ENCODE measurements around the gene ANKRD11.

The ANKRD11 gene

GRCh38 chr16:89531821-89532526 lies 41.6 kb upstream of the ANKRD11 start:
- DNase-seq (ENCODE audit: low read depth), result no peak
- H3K4me3 ChIP-seq (ENCODE audit: low read depth, low read length), result no peak overlapping the region
- no peak for TF ChIP-seq CTCF (conservative IDR thresholded peaks at IDR 0.05; ENCODE audit: low read depth, low read length)

- H3K4me3 ChIP-seq (ENCODE audit: low read depth, low read length), result no peak overlapping the region
- no peak for DNase-seq (ENCODE audit: low read depth)
- no peak for TF ChIP-seq CTCF (conservative IDR thresholded peaks at IDR 0.05; ENCODE audit: low read depth, low read length)
Measured at GRCh38 chr16:89530401-89531381, 40.3 kb upstream of the ANKRD11 start.

GRCh38 chr16:89529097-89529496 lies 38.7 kb upstream of the ANKRD11 start:
- no peak for TF ChIP-seq CTCF (conservative IDR thresholded peaks at IDR 0.05; ENCODE audit: low read depth, low read length)
- H3K4me3 ChIP-seq (ENCODE audit: low read depth, low read length), result no peak overlapping the region
- DNase-seq (ENCODE audit: low read depth), result no peak

GRCh38 chr16:89525146-89525913 lies 35.0 kb upstream of the ANKRD11 start:
- DNase-seq (ENCODE audit: low read depth), result no peak
- H3K4me3 ChIP-seq (ENCODE audit: low read depth, low read length), result no peak overlapping the region
- no peak for TF ChIP-seq CTCF (conservative IDR thresholded peaks at IDR 0.05; ENCODE audit: low read depth, low read length)

GRCh38 chr16:89523680-89524344 lies 33.5 kb upstream of the ANKRD11 start:
- no peak for TF ChIP-seq CTCF (conservative IDR thresholded peaks at IDR 0.05; ENCODE audit: low read depth, low read length)
- no peak for DNase-seq (ENCODE audit: low read depth)
- H3K4me3 ChIP-seq (ENCODE audit: low read depth, low read length), result no peak overlapping the region

- TF ChIP-seq CTCF (conservative IDR thresholded peaks at IDR 0.05; ENCODE audit: low read depth, low read length), result no peak
- no peak overlapping the region for H3K4me3 ChIP-seq (ENCODE audit: low read depth, low read length)
- DNase-seq (ENCODE audit: low read depth), result no peak
Measured at GRCh38 chr16:89522287-89522686, 31.9 kb upstream of the ANKRD11 start.

Data from choroid plexus epithelial cell (primary cell).